Measurements from ENCODE around the gene ITPR1. TPM values are rescaled to one million over a fixed set of nuclear protein-coding genes. Genes with fewer than 3 reads are reported as not detected.

Gene ITPR1
- total and polyA plus RNA-seq, 4 donors, result 3.7 to 39.4 (median 8.2) TPM

GRCh38 chr3:4514916-4515315 lies 21.8 kb downstream of the ITPR1 start:
- no peak overlapping the region for H3K9ac ChIP-seq (ENCODE audit: low read depth in 1 of 2, low read length in 2 of 2)
- no peak overlapping the region for H3K27ac ChIP-seq (ENCODE audit: low read depth in 1 of 2, low read length in 2 of 2)
- no peaks in the 10 kb centered on the region for H3K27me3 ChIP-seq (ENCODE audit: control insufficient read depth in 4 of 4, insufficient read depth in 4 of 4, low read length in 3 of 4)
- 91% methylated on average over 1 of the region's 1 CpG for WGBS
- DNase-seq (ENCODE audit: low spot score), result no peak
- no peaks in the 10 kb centered on the region for H3K36me3 ChIP-seq (ENCODE audit: control insufficient read depth in 4 of 4, insufficient read depth in 3 of 4, low read depth in 1 of 4, low read length in 3 of 4)
- no peaks in the 10 kb centered on the region for H3K9me3 ChIP-seq (ENCODE audit: control insufficient read depth in 4 of 4, low read length in 3 of 4)
- no peak overlapping the region for H3K4me3 ChIP-seq (ENCODE audit: low read depth in 1 of 3, low read length in 3 of 3)
- TF ChIP-seq HNF4G (IDR thresholded peaks at IDR 0.05) (no peak), ZBTB33 (IDR thresholded peaks at IDR 0.05) (no peak), YY1 (IDR thresholded peaks at IDR 0.05) (no peak), NR2F2 (IDR thresholded peaks at IDR 0.05) (no peak), EGR1 (IDR thresholded peaks at IDR 0.05; ENCODE audit: low read depth in 2 of 2) (no peak), MAX (IDR thresholded peaks at IDR 0.05) (no peak)
- H3K4me1 ChIP-seq (ENCODE audit: control insufficient read depth in 4 of 4, insufficient read depth in 4 of 4, low read length in 3 of 4), result no peaks in the 10 kb centered on the region

GRCh38 chr3:4515916-4516579 lies 22.9 kb downstream of the ITPR1 start:
- WGBS, result 90% methylated on average over 7 of the region's 7 CpGs
- Histone ChIP-seq H3K4me1 (ENCODE audit: control insufficient read depth in 4 of 4, insufficient read depth in 4 of 4, low read length in 3 of 4) (no peaks in the 10 kb centered on the region), H3K4me3 (ENCODE audit: low read depth in 1 of 3, low read length in 3 of 3) (no peak overlapping the region), H3K27me3 (ENCODE audit: control insufficient read depth in 4 of 4, insufficient read depth in 4 of 4, low read length in 3 of 4) (no peaks in the 10 kb centered on the region), H3K27ac (ENCODE audit: low read depth in 1 of 2, low read length in 2 of 2) (no peak overlapping the region), H3K9ac (ENCODE audit: low read depth in 1 of 2, low read length in 2 of 2) (no peak overlapping the region), H3K36me3 (ENCODE audit: control insufficient read depth in 4 of 4, insufficient read depth in 3 of 4, low read depth in 1 of 4, low read length in 3 of 4) (no peaks in the 10 kb centered on the region), H3K9me3 (ENCODE audit: control insufficient read depth in 4 of 4, low read length in 3 of 4) (no peaks in the 10 kb centered on the region)
- TF ChIP-seq RAD21 (IDR thresholded peaks at IDR 0.05) (no peak), GABPA (IDR thresholded peaks at IDR 0.05 in 1 of 2, conservative IDR thresholded peaks at IDR 0.05 in 1 of 2) (no peak), RXRA (IDR thresholded peaks at IDR 0.05) (no peak), ZBTB33 (IDR thresholded peaks at IDR 0.05) (no peak), HNF4G (IDR thresholded peaks at IDR 0.05) (no peak), EGR1 (IDR thresholded peaks at IDR 0.05; ENCODE audit: low read depth in 2 of 2) (no peak), HNF4A (conservative IDR thresholded peaks at IDR 0.05) (no peak), NR2F2 (IDR thresholded peaks at IDR 0.05) (no peak), MAX (IDR thresholded peaks at IDR 0.05) (no peak), CTCF (IDR thresholded peaks at IDR 0.05; ENCODE audit: low read depth, low read length, missing input control) (no peak)
- no peak for DNase-seq (ENCODE audit: low spot score)
